Amniotic epithelial cell (primary cell): ENCODE measurements around the gene MAMDC2.
A peak's percentile ranks its signal among the peaks of the same experiment; 100 is the strongest.

Experiments used
- DNase-seq: peaks from one replicate; pipeline ENCODE4 v3.0.0-alpha.2; 2010; ENCODE audit warnings: low read depth

Gene MAMDC2

GRCh38 chr9:70135176-70135575 is 91.5 kb downstream of the MAMDC2 start:
- DNase-seq, result no peak

- DNase-seq, result peak; percentile 58
Observed at GRCh38 chr9:70136632-70137031, 93.0 kb downstream of the MAMDC2 start.

- no peak for DNase-seq
Observed at GRCh38 chr9:70137577-70137976, 93.9 kb downstream of the MAMDC2 start.

- no peak for DNase-seq
Observed at GRCh38 chr9:70142101-70142500, 98.5 kb downstream of the MAMDC2 start.

GRCh38 chr9:70143394-70144130 is 99.9 kb downstream of the MAMDC2 start:
- DNase-seq, result no peak

- DNase-seq, result no peak
Observed at GRCh38 chr9:70144131-70144503, 100.5 kb downstream of the MAMDC2 start.

GRCh38 chr9:70145981-70146380 is 102.3 kb downstream of the MAMDC2 start:
- peak; percentile 6 for DNase-seq

- no peak for DNase-seq
Observed at GRCh38 chr9:70147196-70147595, 103.5 kb downstream of the MAMDC2 start.

GRCh38 chr9:70147651-70148050 is 104.0 kb downstream of the MAMDC2 start:
- no peak for DNase-seq

- DNase-seq, result no peak
Observed at GRCh38 chr9:70152350-70152749, 108.7 kb downstream of the MAMDC2 start.

GRCh38 chr9:70156729-70157128 is 113.1 kb downstream of the MAMDC2 start:
- DNase-seq, result peak; percentile 51

GRCh38 chr9:70159630-70160029 is 116.0 kb downstream of the MAMDC2 start:
- no peak for DNase-seq

- peak; percentile 11 for DNase-seq
Observed at GRCh38 chr9:70160686-70161600, 117.3 kb downstream of the MAMDC2 start.

GRCh38 chr9:70165006-70165602 is 121.5 kb downstream of the MAMDC2 start:
- peak; percentile 42 for DNase-seq

- no peak for DNase-seq
Observed at GRCh38 chr9:70168521-70168920, 124.9 kb downstream of the MAMDC2 start.

GRCh38 chr9:70169222-70169621 is 125.6 kb downstream of the MAMDC2 start:
- DNase-seq, result no peak

GRCh38 chr9:70170151-70170790 is 126.6 kb downstream of the MAMDC2 start:
- no peak for DNase-seq

- DNase-seq, result no peak
Observed at GRCh38 chr9:70172532-70172931, 128.9 kb downstream of the MAMDC2 start.

GRCh38 chr9:70177121-70177520 is 133.5 kb downstream of the MAMDC2 start:
- peak; percentile 70 for DNase-seq

- no peak for DNase-seq
Observed at GRCh38 chr9:70192707-70193106, 149.1 kb downstream of the MAMDC2 start.

GRCh38 chr9:70195456-70195855 is 151.8 kb downstream of the MAMDC2 start:
- peak; percentile 21 for DNase-seq
